Thymus (tissue), 11 donors: ENCODE measurements around the gene CNTNAP3. TPM values are rescaled to one million over a fixed set of nuclear protein-coding genes. Genes with fewer than 3 reads are reported as not detected.
A peak's percentile ranks its signal among the peaks of the same experiment; 100 is the strongest.
"Not testable (repeated sequence)": the region's sequence is repeated elsewhere in the genome, so short reads cannot be mapped to it uniquely, and the experiment has no call there.

Experiments
- DNase-seq, 9 donors: peaks; one replicate each; pipeline ENCODE4 v3.0.0-alpha.2; 2013; ENCODE audit warnings: low spot score in 9 of 9, low read depth in 6 of 9, missing footprints in 1 of 9
- H3K27ac ChIP-seq, 2 donors: one replicate each; pipeline ENCODE4 v1.5.1; 2013; ENCODE audit warnings: control low read depth in 1 of 2, low read depth in 1 of 2, low read length in 1 of 2, mild to moderate bottlenecking in 1 of 2, moderate library complexity in 1 of 2
- H3K27me3 ChIP-seq, 2 donors: one replicate each; pipeline ENCODE4 v1.5.1; 2013; ENCODE audit warnings: low read length in 1 of 2; ENCODE audit not compliant: control insufficient read depth in 2 of 2, insufficient read depth in 1 of 2
- H3K36me3 ChIP-seq, 2 donors: one replicate each; pipeline ENCODE4 v1.5.1; 2013; ENCODE audit warnings: low read length in 1 of 2, mild to moderate bottlenecking in 1 of 2, moderate library complexity in 1 of 2; ENCODE audit not compliant: control insufficient read depth in 2 of 2, insufficient read depth in 2 of 2
- H3K4me1 ChIP-seq, 2 donors: one replicate each; pipeline ENCODE4 v1.5.1; 2013; ENCODE audit warnings: low read length in 2 of 2; ENCODE audit not compliant: control insufficient read depth in 2 of 2, insufficient read depth in 2 of 2
- H3K4me3 ChIP-seq, 2 donors: one replicate each; pipeline ENCODE4 v1.5.1; 2013; ENCODE audit warnings: low read length in 2 of 2, control low read depth in 1 of 2, mild to moderate bottlenecking in 1 of 2
- H3K9me3 ChIP-seq, 2 donors: one replicate each; pipeline ENCODE4 v1.5.1; 2013; ENCODE audit warnings: low read length in 1 of 2, mild to moderate bottlenecking in 1 of 2; ENCODE audit not compliant: control insufficient read depth in 2 of 2, insufficient read depth in 1 of 2
- WGBS: extraction: QIAGEN DNeasy Blood & Tissue Kit; methylation state at CpG from one replicate; pipeline ENCODE4 v1.1.7; 2013; 5-methylcytosine and 5-hydroxymethylcytosine counted together
- polyA plus RNA-seq: library from polyadenylated mRNA; stranded (reverse); fragments of 200-250 nt; gene quantifications from one replicate; pipeline ENCODE4 v1.2.3, GENCODE V29; 2013
- total RNA-seq: library from RNA; stranded (reverse); fragments of 120-200 nt; gene quantifications from one replicate; pipeline ENCODE4 v1.2.4, GENCODE V29; 2013
- donor health status: healthy.

The CNTNAP3 gene
- total and polyA plus RNA-seq, 2 donors, result 2.8 to 4.4 TPM

- not testable (repeated sequence) for H3K4me1 ChIP-seq, H3K27me3 ChIP-seq, H3K36me3 ChIP-seq, H3K9me3 ChIP-seq, H3K4me3 ChIP-seq, H3K27ac ChIP-seq
- peak in 1 of 9 donors; percentile 6 for DNase-seq
- 86% methylated on average over 2 of the region's 2 CpGs for WGBS
These were observed 248.8 kb downstream of the CNTNAP3 start for GRCh38 chr9:39039148-39039547.

GRCh38 chr9:39038221-39038620 is 249.7 kb downstream of the CNTNAP3 start:
- H3K4me1 ChIP-seq, H3K27ac ChIP-seq, H3K9me3 ChIP-seq, H3K4me3 ChIP-seq, H3K27me3 ChIP-seq, H3K36me3 ChIP-seq, DNase-seq: not testable (repeated sequence)
- WGBS, result 90% methylated on average over 1 of the region's 1 CpG

- 93% methylated on average over 2 of the region's 2 CpGs for WGBS
- H3K27me3 ChIP-seq, H3K9me3 ChIP-seq, DNase-seq, H3K27ac ChIP-seq, H3K4me1 ChIP-seq, H3K4me3 ChIP-seq, H3K36me3 ChIP-seq: not testable (repeated sequence)
These were observed 254.1 kb downstream of the CNTNAP3 start for GRCh38 chr9:39033849-39034248.

- H3K4me1 ChIP-seq, H3K4me3 ChIP-seq, H3K9me3 ChIP-seq, DNase-seq, H3K36me3 ChIP-seq, H3K27ac ChIP-seq, H3K27me3 ChIP-seq: not testable (repeated sequence)
- WGBS, result 90% methylated on average over 7 of the region's 11 CpGs
These were observed 257.6 kb downstream of the CNTNAP3 start for GRCh38 chr9:39030204-39031019.

GRCh38 chr9:39028855-39029254 is 259.1 kb downstream of the CNTNAP3 start:
- not testable (repeated sequence) for H3K9me3 ChIP-seq, H3K4me3 ChIP-seq, H3K27ac ChIP-seq, DNase-seq, H3K4me1 ChIP-seq, H3K36me3 ChIP-seq, H3K27me3 ChIP-seq
- WGBS, result 91% methylated on average over 5 of the region's 5 CpGs

GRCh38 chr9:39028168-39028567 is 259.8 kb downstream of the CNTNAP3 start:
- DNase-seq, H3K9me3 ChIP-seq, H3K4me3 ChIP-seq, H3K27me3 ChIP-seq, H3K4me1 ChIP-seq, H3K27ac ChIP-seq, H3K36me3 ChIP-seq: not testable (repeated sequence)
- 90% methylated on average over 7 of the region's 7 CpGs for WGBS

GRCh38 chr9:39025911-39026588 is 261.9 kb downstream of the CNTNAP3 start:
- not testable (repeated sequence) for H3K36me3 ChIP-seq, H3K4me1 ChIP-seq, DNase-seq, H3K27ac ChIP-seq, H3K27me3 ChIP-seq, H3K9me3 ChIP-seq, H3K4me3 ChIP-seq
- 86% methylated on average over 4 of the region's 4 CpGs for WGBS

Other genes starting within 250 kb of the CNTNAP3 start
- gene SPATA31A1, start 67.5 kb upstream of the CNTNAP3 start, total RNA-seq, result not detected
- gene SPATA31A1, start 67.5 kb upstream of the CNTNAP3 start, polyA plus RNA-seq, result 0.02 TPM